HG02798 (cell line): ENCODE data around the gene FAM163B.

Experiments used
- ATAC-seq: cut with Tn5 transposase; IDR thresholded peaks from one replicate; pipeline ENCODE4 v1.9.1; 2021; ENCODE audit warnings: mild to moderate bottlenecking; ENCODE audit not compliant: unreplicated experiment, poor library complexity

FAM163B gene

GRCh38 chr9:133585481-133586351, 23.5 kb downstream of the FAM163B start:
- no peak for ATAC-seq

DNA sequence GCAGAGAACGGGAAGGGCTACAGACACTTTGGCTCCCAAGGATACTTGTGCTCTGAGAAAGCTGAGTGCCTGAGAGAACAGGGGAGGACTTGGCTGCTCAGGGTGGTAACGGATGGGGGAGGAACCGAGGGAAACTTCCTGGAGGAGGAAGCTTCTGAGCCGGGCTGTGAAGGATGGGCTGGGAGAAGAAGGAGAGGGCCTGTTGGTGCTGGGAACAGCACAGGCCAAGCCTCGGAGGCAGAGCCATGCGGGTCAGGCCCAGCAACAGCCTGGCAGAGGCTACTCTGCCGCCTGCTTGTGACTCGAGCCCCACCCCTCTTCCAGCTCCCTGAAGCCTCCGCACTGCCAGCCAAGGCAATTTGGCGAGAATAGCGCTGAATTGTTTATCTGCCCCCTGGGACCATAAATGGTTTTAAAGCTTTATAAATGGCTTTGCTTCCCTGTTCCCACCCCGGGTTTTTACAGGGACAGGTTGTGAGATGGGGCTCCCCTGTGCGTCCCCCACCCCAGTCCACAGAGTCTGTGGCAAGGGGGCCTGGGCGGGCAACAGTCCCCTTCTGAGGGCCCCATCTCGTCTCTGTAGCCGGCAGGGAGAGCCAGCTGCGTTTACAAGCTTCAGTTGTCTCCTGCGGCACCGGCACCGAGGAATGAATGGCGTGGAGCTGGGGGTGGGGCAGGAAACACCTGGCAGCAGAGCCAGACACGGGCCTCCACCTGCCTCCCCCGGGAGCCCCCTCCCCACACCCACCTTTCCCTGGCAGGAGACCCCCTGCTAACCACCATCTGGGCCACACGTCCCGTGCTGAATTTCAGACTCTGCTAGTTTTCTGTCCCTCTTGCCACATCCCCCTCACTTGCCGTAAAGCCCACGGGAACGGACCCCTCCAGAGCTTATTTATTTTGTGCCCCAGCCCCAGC, 24.4 kb downstream of the FAM163B start:
- ATAC-seq, result no peak

DNA sequence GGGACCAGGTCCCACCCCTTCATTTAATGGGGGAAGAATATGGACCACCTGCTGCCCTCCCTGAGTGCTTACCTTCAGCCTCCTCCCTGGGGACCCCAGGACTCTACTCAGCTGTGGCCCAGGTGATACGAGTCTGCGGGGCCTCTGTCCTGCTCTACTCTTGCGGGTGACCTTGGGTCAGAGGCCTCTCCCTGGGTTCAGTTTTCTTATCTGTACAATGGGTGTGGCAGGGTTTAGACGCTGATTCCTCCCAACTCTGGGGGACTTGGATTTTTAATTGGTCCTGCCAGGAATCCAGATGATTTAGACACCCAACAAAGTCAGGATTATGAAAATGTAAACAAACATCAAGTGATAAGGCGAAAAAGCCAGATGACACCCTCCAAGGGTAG, 25.0 kb downstream of the FAM163B start:
- no peak for ATAC-seq

DNA sequence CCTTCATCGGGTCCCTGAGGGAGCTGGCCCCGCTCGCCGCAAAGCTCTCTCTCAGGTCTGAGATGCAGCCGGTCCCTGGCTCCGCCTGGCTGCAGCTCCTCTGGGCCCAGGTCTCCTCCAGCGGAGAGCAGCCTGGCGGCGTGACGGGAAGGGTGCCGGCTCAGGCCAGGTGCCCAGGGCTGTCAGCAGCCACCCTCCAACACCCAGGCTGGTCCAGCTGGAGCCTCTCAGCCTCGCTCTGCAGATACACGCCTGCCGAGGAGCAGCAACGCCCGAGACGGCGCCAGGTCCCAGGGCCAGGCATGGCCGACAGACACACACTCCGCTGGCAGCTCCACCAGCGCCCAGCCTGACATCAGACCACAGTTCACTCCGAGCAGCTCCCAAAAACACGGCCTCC, 25.6 kb downstream of the FAM163B start:
- no peak for ATAC-seq

- no peak for ATAC-seq
Observed at GRCh38 chr9:133583111-133583510, 26.1 kb downstream of the FAM163B start.

GRCh38 chr9:133582501-133583045, 26.6 kb downstream of the FAM163B start:
- no peak for ATAC-seq

- ATAC-seq, result no peak
Observed at GRCh38 chr9:133581513-133582343, 27.5 kb downstream of the FAM163B start.

DNA sequence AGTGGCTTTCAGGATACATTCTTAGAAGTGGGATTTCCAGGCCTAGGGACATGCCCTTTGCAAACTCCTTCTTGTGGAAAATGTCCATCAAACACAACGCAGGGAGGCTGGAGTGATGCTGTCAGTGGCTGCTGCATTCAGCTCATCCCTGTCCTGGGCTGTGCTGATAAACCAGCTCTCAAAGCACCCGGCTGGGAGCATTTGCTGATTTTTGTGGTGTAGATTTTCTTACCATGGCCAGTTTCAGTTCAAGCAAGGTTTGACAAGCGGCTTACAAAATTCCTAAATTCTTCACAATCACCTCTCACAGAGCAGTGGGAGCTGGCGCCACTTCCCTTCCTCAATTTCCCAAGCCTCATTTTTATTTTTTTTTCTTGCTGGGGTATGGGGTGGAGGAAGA, 28.2 kb downstream of the FAM163B start:
- no peak for ATAC-seq

GRCh38 chr9:133580419-133580738, 28.8 kb downstream of the FAM163B start:
- ATAC-seq, result no peak

- ATAC-seq, result no peak
Observed at GRCh38 chr9:133579601-133580418, 29.4 kb downstream of the FAM163B start.

- no peak for ATAC-seq
Observed at GRCh38 chr9:133578524-133579441, 30.4 kb downstream of the FAM163B start.

- no peak for ATAC-seq
Observed at GRCh38 chr9:133577737-133578112, 31.5 kb downstream of the FAM163B start.

- ATAC-seq, result no peak
Observed at GRCh38 chr9:133576875-133577736, 32.1 kb downstream of the FAM163B start.

- ATAC-seq, result no peak
Observed at GRCh38 chr9:133576031-133576874, 32.9 kb downstream of the FAM163B start.

GRCh38 chr9:133575186-133576030, 33.8 kb downstream of the FAM163B start:
- ATAC-seq, result no peak

- no peak for ATAC-seq
Observed at GRCh38 chr9:133574771-133575170, 34.4 kb downstream of the FAM163B start.
